ENCODE results near the gene ZBTB43. TPM values are rescaled to one million over a fixed set of nuclear protein-coding genes. Genes with fewer than 3 reads are reported as not detected.

ZBTB43 gene
- total and polyA plus RNA-seq, 2 experiments from 2014 or later: 9.7 to 11.8 TPM

DNA sequence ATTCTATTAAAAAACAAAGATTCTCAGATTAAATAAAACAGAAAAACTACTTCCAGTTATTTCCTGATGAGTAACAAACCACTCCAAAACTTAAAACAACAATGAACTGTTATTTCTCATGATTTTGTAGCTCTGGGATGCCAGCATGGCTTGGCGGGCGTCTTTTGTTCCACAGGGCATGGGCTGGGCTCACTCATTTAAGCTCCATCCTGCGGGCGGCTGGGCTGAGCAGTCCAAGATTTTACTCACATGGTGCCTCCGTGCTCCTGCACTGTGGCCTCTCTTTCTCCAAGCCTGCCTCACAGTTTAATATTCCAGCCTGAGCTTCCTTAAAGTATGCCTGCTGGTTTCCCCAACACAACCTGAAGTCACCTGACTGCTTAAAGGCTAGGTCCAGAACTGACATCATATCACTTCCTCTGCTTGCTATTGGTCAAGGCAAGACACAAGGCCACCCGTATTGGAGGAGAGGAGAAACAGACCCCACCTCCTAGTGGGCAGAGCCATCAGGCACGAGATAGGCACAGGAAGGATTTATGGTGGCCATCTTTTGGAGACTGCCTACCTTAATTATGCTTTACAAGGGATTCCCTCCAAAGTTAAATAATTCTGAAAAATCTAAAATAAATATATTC lies 41.6 kb upstream of the ZBTB43 start (continued):
- TF ChIP-seq, protein P1, sequence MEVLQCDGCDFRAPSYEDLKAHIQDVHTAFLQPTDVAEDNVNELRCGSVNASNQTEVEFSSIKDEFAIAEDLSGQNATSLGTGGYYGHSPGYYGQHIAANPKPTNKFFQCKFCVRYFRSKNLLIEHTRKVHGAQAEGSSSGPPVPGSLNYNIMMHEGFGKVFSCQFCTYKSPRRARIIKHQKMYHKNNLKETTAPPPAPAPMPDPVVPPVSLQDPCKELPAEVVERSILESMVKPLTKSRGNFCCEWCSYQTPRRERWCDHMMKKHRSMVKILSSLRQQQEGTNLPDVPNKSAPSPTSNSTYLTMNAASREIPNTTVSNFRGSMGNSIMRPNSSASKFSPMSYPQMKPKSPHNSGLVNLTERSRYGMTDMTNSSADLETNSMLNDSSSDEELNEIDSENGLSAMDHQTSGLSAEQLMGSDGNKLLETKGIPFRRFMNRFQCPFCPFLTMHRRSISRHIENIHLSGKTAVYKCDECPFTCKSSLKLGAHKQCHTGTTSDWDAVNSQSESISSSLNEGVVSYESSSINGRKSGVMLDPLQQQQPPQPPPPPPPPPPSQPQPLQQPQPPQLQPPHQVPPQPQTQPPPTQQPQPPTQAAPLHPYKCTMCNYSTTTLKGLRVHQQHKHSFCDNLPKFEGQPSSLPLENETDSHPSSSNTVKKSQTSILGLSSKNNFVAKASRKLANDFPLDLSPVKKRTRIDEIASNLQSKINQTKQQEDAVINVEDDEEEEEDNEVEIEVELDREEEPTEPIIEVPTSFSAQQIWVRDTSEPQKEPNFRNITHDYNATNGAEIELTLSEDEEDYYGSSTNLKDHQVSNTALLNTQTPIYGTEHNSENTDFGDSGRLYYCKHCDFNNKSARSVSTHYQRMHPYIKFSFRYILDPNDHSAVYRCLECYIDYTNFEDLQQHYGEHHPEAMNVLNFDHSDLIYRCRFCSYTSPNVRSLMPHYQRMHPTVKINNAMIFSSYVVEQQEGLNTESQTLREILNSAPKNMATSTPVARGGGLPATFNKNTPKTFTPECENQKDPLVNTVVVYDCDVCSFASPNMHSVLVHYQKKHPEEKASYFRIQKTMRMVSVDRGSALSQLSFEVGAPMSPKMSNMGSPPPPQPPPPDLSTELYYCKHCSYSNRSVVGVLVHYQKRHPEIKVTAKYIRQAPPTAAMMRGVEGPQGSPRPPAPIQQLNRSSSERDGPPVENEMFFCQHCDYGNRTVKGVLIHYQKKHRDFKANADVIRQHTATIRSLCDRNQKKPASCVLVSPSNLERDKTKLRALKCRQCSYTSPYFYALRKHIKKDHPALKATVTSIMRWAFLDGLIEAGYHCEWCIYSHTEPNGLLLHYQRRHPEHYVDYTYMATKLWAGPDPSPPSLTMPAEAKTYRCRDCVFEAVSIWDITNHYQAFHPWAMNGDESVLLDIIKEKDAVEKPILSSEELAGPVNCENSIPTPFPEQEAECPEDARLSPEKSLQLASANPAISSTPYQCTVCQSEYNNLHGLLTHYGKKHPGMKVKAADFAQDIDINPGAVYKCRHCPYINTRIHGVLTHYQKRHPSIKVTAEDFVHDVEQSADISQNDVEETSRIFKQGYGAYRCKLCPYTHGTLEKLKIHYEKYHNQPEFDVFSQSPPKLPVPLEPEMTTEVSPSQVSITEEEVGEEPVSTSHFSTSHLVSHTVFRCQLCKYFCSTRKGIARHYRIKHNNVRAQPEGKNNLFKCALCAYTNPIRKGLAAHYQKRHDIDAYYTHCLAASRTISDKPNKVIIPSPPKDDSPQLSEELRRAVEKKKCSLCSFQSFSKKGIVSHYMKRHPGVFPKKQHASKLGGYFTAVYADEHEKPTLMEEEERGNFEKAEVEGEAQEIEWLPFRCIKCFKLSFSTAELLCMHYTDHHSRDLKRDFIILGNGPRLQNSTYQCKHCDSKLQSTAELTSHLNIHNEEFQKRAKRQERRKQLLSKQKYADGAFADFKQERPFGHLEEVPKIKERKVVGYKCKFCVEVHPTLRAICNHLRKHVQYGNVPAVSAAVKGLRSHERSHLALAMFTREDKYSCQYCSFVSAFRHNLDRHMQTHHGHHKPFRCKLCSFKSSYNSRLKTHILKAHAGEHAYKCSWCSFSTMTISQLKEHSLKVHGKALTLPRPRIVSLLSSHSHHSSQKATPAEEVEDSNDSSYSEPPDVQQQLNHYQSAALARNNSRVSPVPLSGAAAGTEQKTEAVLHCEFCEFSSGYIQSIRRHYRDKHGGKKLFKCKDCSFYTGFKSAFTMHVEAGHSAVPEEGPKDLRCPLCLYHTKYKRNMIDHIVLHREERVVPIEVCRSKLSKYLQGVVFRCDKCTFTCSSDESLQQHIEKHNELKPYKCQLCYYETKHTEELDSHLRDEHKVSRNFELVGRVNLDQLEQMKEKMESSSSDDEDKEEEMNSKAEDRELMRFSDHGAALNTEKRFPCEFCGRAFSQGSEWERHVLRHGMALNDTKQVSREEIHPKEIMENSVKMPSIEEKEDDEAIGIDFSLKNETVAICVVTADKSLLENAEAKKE (CRISPR knock-in tag; IDR thresholded peaks at IDR 0.05): no peak
- TF ChIP-seq ZNF114 (CRISPR knock-in tag; IDR thresholded peaks at IDR 0.05): no peak

DNA sequence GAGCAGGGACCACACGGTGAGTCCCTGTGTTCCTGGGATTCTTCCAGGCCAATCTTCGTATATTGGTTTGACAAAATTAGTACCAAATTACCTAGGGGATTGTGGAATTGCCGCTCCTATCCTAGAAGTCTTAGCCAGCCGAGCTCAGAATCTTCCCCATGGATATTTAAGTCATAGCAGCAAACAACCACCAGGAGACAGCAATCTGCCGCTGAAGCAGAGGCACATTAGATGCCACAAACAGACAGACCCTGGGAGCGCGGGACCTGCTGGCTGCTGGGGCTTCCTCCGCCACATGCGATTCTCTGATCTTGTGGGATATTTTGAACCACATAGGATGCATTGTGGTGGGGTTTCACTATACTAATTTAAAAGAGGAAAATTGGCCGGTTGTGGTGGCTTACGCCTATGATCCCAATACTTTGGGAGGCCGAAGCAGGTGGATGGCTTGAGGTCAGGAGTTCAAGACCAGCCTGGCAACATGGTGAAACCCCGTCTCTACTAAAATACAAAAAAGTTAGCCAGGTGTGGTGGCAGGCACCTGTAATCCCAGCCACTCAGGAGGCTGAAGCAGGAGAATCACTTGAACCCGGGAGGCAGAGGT lies 31.7 kb upstream of the ZBTB43 start:
- Histone ChIP-seq H3K4me3 (no peak overlapping the region), H4K20me1 (replicated peaks; ENCODE audit: insufficient read depth) (no peaks in the 10 kb centered on the region), H3K79me2 (replicated peaks; ENCODE audit: insufficient read depth) (no peaks in the 10 kb centered on the region), H3F3A (replicated peaks; ENCODE audit: low read depth) (no peaks in the 10 kb centered on the region), H3K27me3 (ENCODE audit: insufficient read depth) (no peaks in the 10 kb centered on the region), H3K27ac (ENCODE audit: low read depth) (no peak overlapping the region), H3K36me3 (ENCODE audit: insufficient read depth) (no peaks in the 10 kb centered on the region), H3K4me1 (ENCODE audit: insufficient read depth) (no peaks in the 10 kb centered on the region), H2AFZ (no peak overlapping the region), H3K9me2 (ENCODE audit: insufficient read depth) (no peaks in the 10 kb centered on the region), H3K4me2 (no peak overlapping the region)
- no peak for TF ChIP-seq ZNF114 (CRISPR knock-in tag; IDR thresholded peaks at IDR 0.05)
- TF ChIP-seq, protein P2, sequence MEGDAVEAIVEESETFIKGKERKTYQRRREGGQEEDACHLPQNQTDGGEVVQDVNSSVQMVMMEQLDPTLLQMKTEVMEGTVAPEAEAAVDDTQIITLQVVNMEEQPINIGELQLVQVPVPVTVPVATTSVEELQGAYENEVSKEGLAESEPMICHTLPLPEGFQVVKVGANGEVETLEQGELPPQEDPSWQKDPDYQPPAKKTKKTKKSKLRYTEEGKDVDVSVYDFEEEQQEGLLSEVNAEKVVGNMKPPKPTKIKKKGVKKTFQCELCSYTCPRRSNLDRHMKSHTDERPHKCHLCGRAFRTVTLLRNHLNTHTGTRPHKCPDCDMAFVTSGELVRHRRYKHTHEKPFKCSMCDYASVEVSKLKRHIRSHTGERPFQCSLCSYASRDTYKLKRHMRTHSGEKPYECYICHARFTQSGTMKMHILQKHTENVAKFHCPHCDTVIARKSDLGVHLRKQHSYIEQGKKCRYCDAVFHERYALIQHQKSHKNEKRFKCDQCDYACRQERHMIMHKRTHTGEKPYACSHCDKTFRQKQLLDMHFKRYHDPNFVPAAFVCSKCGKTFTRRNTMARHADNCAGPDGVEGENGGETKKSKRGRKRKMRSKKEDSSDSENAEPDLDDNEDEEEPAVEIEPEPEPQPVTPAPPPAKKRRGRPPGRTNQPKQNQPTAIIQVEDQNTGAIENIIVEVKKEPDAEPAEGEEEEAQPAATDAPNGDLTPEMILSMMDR (conservative IDR thresholded peaks at IDR 0.05; ENCODE audit: low read depth in 2 of 2): peak; percentile 69 to 81
- H3K27me3 Mint-ChIP-seq (ENCODE audit: insufficient read depth, low read depth, poor library complexity): peaks cover 2% of the 10 kb centered on the region
- no peak overlapping the region for H3K27ac Mint-ChIP-seq
- DNase-seq (ENCODE audit: low spot score): peak; percentile 87
- H3K36me3 Mint-ChIP-seq (ENCODE audit: low read depth): no peaks in the 10 kb centered on the region
- H3K4me3 Mint-ChIP-seq: no peak overlapping the region
- H3K9me3 Mint-ChIP-seq: no peaks in the 10 kb centered on the region; the same call in 2 of the 3 replicates
- peak; percentile 80 for ATAC-seq
- 0 out of 3 replicates have a peak, but pooled peaks cover under 1% of the 10 kb centered on the region for H3K4me1 Mint-ChIP-seq

Data from GM23338 (cell line).